Naive B cell (primary cell): ENCODE results near the gene TNFRSF13B. TPM values are rescaled to one million over a fixed set of nuclear protein-coding genes. Genes with fewer than 3 reads are reported as not detected.
"Not testable (repeated sequence)": the region's sequence is repeated elsewhere in the genome, so short reads cannot be mapped to it uniquely, and the experiment has no call there.

Source experiments
- ATAC-seq, 2 donors: fragments of 150-1000 bp; cut with Tn5 transposase; 2 replicates each; pipeline ENCODE4 v1.10.0; 2021; ENCODE audit warnings: low read depth in 2 of 2, mild to moderate bottlenecking in 2 of 2, moderate library complexity in 2 of 2
- DNase-seq: peaks from one replicate; pipeline ENCODE4 v3.0.0; 2022
- H3K27ac Mint-ChIP-seq, 6 donors: one replicate each; pipeline ENCODE4 v1.8.0; 2020 to 2022; ENCODE audit warnings: mild to moderate bottlenecking in 6 of 6, mixed read lengths in 6 of 6, moderate library complexity in 5 of 6, inconsistent platforms in 2 of 6
- H3K27me3 Mint-ChIP-seq, 3 donors: one replicate each; pipeline ENCODE4 v1.8.0; 2021 to 2022; ENCODE audit warnings: mixed read lengths in 3 of 3, mild to moderate bottlenecking in 1 of 3
- H3K36me3 Mint-ChIP-seq, 2 donors: one replicate each; pipeline ENCODE4 v1.8.0; 2020 to 2022; ENCODE audit warnings: mixed read lengths in 2 of 2, inconsistent platforms in 1 of 2, mild to moderate bottlenecking in 1 of 2
- H3K4me1 Mint-ChIP-seq, 3 donors: one replicate each; pipeline ENCODE4 v1.8.0; 2020 to 2022; ENCODE audit warnings: mixed read lengths in 3 of 3, inconsistent platforms in 1 of 3, mild to moderate bottlenecking in 1 of 3, moderate library complexity in 1 of 3
- H3K4me3 Mint-ChIP-seq, 8 donors: one replicate each; pipeline ENCODE4 v1.8.0; 2020 to 2022; ENCODE audit warnings: mild to moderate bottlenecking in 8 of 8, mixed read lengths in 8 of 8, moderate library complexity in 8 of 8, inconsistent platforms in 2 of 8
- H3K9me3 Mint-ChIP-seq, 7 donors: one replicate each; pipeline ENCODE4 v1.8.0; 2020 to 2022; ENCODE audit warnings: mixed read lengths in 7 of 7, mild to moderate bottlenecking in 5 of 7, inconsistent platforms in 2 of 7, moderate library complexity in 1 of 7
- polyA plus RNA-seq, 6 donors: library from polyadenylated mRNA; unstranded; fragments of 300-500 nt; fragmentation: Illumina TruSeq; gene quantifications; one replicate each; pipeline ENCODE4 v1.2.3, GENCODE V29; 2021; ENCODE audit warnings: low read depth in 6 of 6

The TNFRSF13B gene
- polyA plus RNA-seq, 6 donors from 2014 or later = 4.0 to 17.5 (median 13.3) TPM

DNA sequence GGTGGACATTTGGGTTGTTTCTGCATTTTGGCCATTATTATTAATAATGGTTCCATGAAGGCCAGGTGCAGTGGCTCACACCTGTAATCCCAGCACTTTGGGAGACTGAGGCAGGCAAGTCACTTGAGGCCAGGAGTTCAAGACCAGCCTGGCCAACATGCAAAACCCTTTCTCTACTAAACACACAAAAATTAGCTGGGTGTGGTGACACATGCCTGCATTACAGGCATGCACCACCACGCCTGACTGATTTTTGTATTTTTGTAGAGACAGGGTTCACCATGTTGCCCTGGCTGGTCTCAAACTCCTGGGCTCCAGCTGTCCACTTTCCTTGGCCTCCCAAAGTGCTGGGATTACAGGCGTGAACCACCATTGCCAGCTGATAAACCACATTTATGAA is 58.5 kb downstream of the TNFRSF13B start:
- H3K36me3 Mint-ChIP-seq = no peaks in the 10 kb centered on the region

GRCh38 chr17:16912021-16912962 is 59.6 kb downstream of the TNFRSF13B start:
- no peak for ATAC-seq
- no peaks in the 10 kb centered on the region for H3K9me3 Mint-ChIP-seq
- no peak for DNase-seq
- H3K4me1 Mint-ChIP-seq = peaks cover 7 to 18% (median 11%) of the 10 kb centered on the region in 3 donors
- H3K27ac Mint-ChIP-seq = no peak overlapping the region
- peaks cover 10 to 24% (median 18%) of the 10 kb centered on the region in 3 donors for H3K27me3 Mint-ChIP-seq
- no peak overlapping the region for H3K4me3 Mint-ChIP-seq
- no peaks in the 10 kb centered on the region for H3K36me3 Mint-ChIP-seq

More for the DNA sequence above, 58.5 kb downstream of the TNFRSF13B start:
- DNase-seq = no peak
- ATAC-seq = no peak
- Mint-ChIP-seq H3K4me1 (peaks cover 7 to 18% (median 11%) of the 10 kb centered on the region in 3 donors), H3K4me3 (no peak overlapping the region), H3K27ac (no peak overlapping the region), H3K9me3 (no peaks in the 10 kb centered on the region), H3K27me3 (peaks cover 9 to 19% (median 13%) of the 10 kb centered on the region in 3 donors)

- DNase-seq (no peak), ATAC-seq (no peak)
- peaks cover 17 to 24% (median 18%) of the 10 kb centered on the region in 3 donors for H3K27me3 Mint-ChIP-seq
- H3K4me3 Mint-ChIP-seq = no peak overlapping the region
- no peaks in the 10 kb centered on the region for H3K36me3 Mint-ChIP-seq
- H3K4me1 Mint-ChIP-seq = peaks cover 7 to 17% (median 9%) of the 10 kb centered on the region in 3 donors
- H3K9me3 Mint-ChIP-seq = no peaks in the 10 kb centered on the region
- H3K27ac Mint-ChIP-seq = no peak overlapping the region
Measured at GRCh38 chr17:16911141-16911937, 60.6 kb downstream of the TNFRSF13B start.

DNA sequence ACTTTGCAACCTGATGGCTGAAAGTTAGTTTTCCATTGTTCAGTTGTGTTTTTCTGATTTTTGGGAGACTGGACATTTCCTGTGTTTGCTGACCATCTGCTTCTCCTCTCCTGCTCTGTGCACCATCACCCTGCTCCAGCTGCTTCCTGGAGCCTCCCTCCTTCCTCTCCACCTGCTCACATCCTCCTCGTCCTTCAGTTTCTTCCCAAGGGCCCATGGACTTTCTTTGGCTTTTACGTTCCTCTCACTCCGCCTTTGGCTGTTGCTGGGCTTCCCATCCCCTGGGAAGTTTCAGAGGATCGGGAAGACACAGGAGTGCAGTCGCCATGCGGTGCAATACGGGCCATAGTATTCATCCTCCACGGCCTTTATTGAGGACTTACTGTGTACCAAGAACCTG is 61.6 kb downstream of the TNFRSF13B start:
- Mint-ChIP-seq H3K9me3 (no peaks in the 10 kb centered on the region), H3K27ac (peak overlapping the region in 1 of 6 donors; percentile 12), H3K4me3 (peak overlapping the region in 1 of 8 donors; percentile 36), H3K36me3 (no peaks in the 10 kb centered on the region), H3K4me1 (peaks cover 3 to 9% (median 3%) of the 10 kb centered on the region in 3 donors), H3K27me3 (peaks cover 17 to 24% (median 18%) of the 10 kb centered on the region in 3 donors)
- no peak for ATAC-seq
- no peak for DNase-seq

DNA sequence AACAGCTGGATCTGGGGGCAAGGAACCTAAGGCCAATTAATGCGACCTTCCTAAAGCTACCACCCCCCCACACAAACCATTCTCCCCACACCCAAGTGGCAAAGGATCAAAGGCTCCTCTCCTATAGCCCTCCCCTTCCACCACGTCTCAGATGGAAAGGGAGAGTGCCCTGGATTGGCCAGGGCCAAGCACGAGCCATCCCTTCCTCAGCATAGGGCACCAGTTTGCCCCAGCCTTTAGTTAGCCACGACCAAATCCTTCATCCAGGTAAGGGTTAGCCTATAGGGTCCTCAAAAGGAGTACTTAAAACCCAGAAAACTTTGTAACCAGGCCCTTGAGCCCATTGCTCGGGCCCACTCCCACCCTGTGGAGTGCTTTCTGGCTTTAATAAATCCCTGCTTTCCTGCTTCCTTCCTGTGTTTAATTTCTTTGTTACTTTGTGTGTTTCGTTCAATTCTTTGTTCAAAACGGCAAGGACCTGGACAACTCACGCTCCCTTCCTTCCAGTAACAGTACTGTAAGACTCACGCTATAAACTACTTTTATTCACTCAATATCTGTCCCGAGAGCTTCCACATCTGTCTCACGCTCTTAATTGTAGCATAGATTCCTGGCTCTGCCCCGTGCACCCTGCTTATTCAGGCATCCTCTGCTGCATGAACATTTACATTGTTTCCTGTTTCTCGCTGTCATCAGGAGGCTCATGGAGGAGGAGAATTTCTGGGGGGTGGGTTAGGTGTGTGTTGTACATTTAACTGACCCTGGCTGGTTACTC is 62.3 kb downstream of the TNFRSF13B start:
- DNase-seq = no peak

GRCh38 chr17:16908273-16908672 is 63.6 kb downstream of the TNFRSF13B start:
- peaks cover 0 to 5% (median 0%) of the 10 kb centered on the region in 7 donors for H3K9me3 Mint-ChIP-seq
- H3K36me3 Mint-ChIP-seq = no peaks in the 10 kb centered on the region
- H3K4me1 Mint-ChIP-seq = peaks cover 3 to 9% (median 3%) of the 10 kb centered on the region in 3 donors
- no peak for DNase-seq
- H3K4me3 Mint-ChIP-seq = no peak overlapping the region
- H3K27me3 Mint-ChIP-seq = peaks cover 23 to 28% (median 24%) of the 10 kb centered on the region in 3 donors
- ATAC-seq = no peak
- H3K27ac Mint-ChIP-seq = peak overlapping the region in 1 of 6 donors; percentile 22

More for the DNA sequence above, 62.3 kb downstream of the TNFRSF13B start:
- Mint-ChIP-seq H3K9me3 (no peaks in the 10 kb centered on the region), H3K4me1 (peaks cover 3 to 9% (median 3%) of the 10 kb centered on the region in 3 donors), H3K4me3 (no peak overlapping the region), H3K36me3 (no peaks in the 10 kb centered on the region), H3K27ac (no peak overlapping the region), H3K27me3 (peaks cover 17 to 24% (median 18%) of the 10 kb centered on the region in 3 donors)
- ATAC-seq = no peak

DNA sequence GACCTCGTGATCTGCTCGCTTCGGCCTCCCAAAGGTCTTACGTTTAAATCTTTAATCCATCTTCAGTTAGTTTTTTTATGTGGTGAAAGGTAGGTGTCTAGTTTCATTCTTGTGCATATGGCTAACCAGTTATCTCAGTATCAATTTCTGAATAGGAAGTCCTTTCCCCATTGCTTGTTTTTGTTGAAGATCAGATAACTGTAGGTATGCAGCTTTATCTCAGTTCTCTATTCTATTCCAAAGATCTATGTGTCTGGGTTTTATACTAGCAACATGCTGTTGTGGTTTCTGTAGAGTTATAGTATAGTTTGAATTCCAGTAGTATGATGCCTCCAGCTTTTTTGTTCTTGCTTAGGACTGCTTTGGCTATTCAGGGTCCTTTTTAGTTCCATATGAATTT is 65.2 kb downstream of the TNFRSF13B start:
- Mint-ChIP-seq H3K9me3 (peaks cover 0 to 13% (median 0%) of the 10 kb centered on the region in 7 donors), H3K4me1 (peaks cover 3 to 11% (median 3%) of the 10 kb centered on the region in 3 donors), H3K27ac (no peak overlapping the region), H3K4me3 (no peak overlapping the region), H3K36me3 (no peaks in the 10 kb centered on the region), H3K27me3 (peaks cover 33 to 39% (median 34%) of the 10 kb centered on the region in 3 donors)
- no peak for ATAC-seq
- no peak for DNase-seq

- no peak for ATAC-seq
- Mint-ChIP-seq H3K27ac (peak overlapping the region in 1 of 6 donors; percentile 67), H3K36me3 (no peaks in the 10 kb centered on the region), H3K4me3 (no peak overlapping the region), H3K9me3 (peaks cover 0 to 13% (median 0%) of the 10 kb centered on the region in 7 donors), H3K27me3 (peaks cover 38 to 46% (median 44%) of the 10 kb centered on the region in 3 donors), H3K4me1 (peaks cover 1 to 14% (median 3%) of the 10 kb centered on the region in 3 donors)
- DNase-seq = no peak
Measured at GRCh38 chr17:16905593-16906191, 66.2 kb downstream of the TNFRSF13B start.

DNA sequence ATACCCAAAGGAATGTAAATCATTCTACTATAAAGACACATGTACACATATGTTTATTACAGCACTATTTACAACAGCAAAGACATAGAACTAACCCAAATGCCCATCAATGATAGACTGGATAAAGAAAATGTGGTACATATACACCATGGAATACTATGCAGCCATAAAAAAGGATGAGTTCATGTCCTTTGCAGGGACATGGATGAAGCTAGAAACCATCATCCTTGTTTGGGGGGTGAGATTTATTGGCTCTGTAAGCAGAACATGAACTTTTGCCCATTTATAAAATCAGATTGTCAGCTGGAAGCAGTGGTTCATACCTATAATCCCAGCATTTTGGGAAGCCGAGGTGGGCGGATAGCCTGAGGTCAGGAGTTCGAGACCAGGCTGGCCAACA is 68.8 kb downstream of the TNFRSF13B start:
- not testable (repeated sequence) for H3K36me3 Mint-ChIP-seq, DNase-seq, H3K27ac Mint-ChIP-seq, ATAC-seq, H3K4me1 Mint-ChIP-seq, H3K4me3 Mint-ChIP-seq
- peaks cover 0 to 13% (median 0%) of the 10 kb centered on the region in 7 donors for H3K9me3 Mint-ChIP-seq
- H3K27me3 Mint-ChIP-seq = peaks cover 31 to 43% (median 41%) of the 10 kb centered on the region in 3 donors

GRCh38 chr17:16900288-16900882 is 71.5 kb downstream of the TNFRSF13B start:
- Mint-ChIP-seq H3K4me3 (no peak overlapping the region), H3K27me3 (peaks cover 30 to 40% (median 35%) of the 10 kb centered on the region in 3 donors), H3K4me1 (peaks cover 0 to 5% (median 0%) of the 10 kb centered on the region in 3 donors), H3K27ac (no peak overlapping the region), H3K36me3 (no peaks in the 10 kb centered on the region), H3K9me3 (peaks cover 0 to 13% (median 0%) of the 10 kb centered on the region in 7 donors)
- no peak for DNase-seq
- no peak for ATAC-seq

DNA sequence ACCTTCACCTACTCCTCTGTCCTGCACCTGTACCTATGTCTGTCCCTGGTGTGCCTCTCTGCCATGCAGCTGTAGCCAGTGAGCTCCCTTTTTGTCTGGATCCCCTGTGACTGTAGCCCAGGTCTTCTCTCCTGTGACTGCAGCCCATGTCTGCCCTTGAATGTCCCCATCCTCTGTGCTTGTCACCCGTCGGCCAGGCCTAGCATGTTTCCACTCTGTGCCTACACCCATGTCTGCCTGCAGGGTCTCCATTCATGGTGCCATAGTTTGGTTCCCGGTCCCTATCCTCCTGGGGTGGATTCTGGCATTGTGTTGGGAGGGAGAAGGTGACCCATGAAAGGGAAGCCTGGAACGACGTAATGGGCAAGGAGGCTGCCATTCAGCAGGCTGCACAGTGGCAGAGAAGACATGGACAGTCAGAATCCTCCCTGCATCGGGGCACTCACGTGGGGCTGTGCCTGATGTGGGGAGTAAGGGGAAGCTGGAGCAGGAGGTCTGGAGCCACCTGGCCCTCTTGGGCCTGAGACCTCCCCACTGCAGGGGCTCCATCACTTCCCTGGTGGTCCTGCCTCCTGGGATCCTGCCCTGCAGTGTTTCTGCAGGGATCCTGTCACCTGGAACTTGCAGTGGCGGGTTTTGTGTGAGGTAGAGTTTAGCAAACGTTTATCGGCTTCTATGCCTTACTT is 74.6 kb downstream of the TNFRSF13B start:
- H3K4me3 Mint-ChIP-seq, H3K4me1 Mint-ChIP-seq, H3K36me3 Mint-ChIP-seq, DNase-seq, H3K9me3 Mint-ChIP-seq, ATAC-seq: not testable (repeated sequence)
- Mint-ChIP-seq H3K27ac (peak overlapping the region in 1 of 6 donors; percentile 9), H3K27me3 (peaks cover 22 to 26% (median 25%) of the 10 kb centered on the region in 3 donors)
